Activated naive CD4-positive, alpha-beta T cell treated with anti-CD3 and anti-CD28 coated beads, Interleukin-2, amount 50 U/mL, for 24 hours (primary cell): ENCODE data around the gene HMG20A.
A peak's percentile ranks its signal among the peaks of the same experiment; 100 is the strongest.

Source experiments
- H3K27ac Mint-ChIP-seq: one replicate; pipeline ENCODE4 v1.8.0; 2021; ENCODE audit warnings: mild to moderate bottlenecking, mixed read lengths
- H3K27me3 Mint-ChIP-seq: one replicate; pipeline ENCODE4 v1.8.0; 2021; ENCODE audit warnings: mixed read lengths
- H3K36me3 Mint-ChIP-seq: one replicate; pipeline ENCODE4 v1.8.0; 2021; ENCODE audit warnings: mixed read lengths
- H3K4me1 Mint-ChIP-seq: one replicate; pipeline ENCODE4 v1.8.0; 2021; ENCODE audit warnings: mixed read lengths
- H3K4me3 Mint-ChIP-seq: one replicate; pipeline ENCODE4 v1.8.0; 2021; ENCODE audit warnings: mild to moderate bottlenecking, mixed read lengths
- H3K9me3 Mint-ChIP-seq: one replicate; pipeline ENCODE4 v1.8.0; 2021; ENCODE audit warnings: mixed read lengths

HMG20A gene

DNA sequence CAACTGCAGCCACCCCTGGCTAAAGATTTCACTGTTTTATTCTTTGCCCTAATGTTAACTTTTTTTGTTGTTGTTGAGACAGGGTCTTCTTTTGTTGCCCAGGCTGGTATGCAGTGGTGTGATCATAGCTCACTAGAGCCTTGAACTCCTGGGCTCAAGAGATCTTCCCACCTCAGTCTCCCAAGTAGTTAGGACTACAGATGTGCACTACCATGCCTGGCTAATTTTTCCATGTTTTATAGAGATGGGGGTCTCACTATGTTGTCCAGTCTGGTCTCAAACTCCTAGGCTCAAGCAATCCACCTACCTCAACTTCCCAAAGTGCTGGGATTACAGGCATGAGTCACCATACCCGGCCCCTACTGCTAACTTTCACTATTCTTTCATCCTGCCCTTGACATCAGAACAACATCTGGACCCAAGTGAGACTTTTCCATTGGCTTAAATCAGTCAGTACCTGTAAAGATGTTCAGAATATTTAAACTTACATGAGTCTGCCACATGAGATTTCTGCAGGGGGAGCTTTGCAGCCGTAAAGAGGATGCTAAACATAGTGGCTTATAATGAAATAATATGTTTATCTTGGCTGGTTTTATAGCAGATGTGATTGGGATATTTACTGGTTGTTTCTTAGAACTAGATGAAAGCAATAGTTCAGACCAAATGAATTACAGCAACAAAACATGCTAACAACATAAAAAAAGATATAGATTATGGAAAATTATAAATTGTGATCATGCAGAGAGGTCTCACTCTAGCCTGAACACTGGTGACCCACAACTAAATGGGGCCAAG is 73.6 kb downstream of the HMG20A start:
- Mint-ChIP-seq H3K27me3 (no peaks in the 10 kb centered on the region), H3K27ac (no peak overlapping the region), H3K4me3 (no peak overlapping the region), H3K9me3 (no peaks in the 10 kb centered on the region), H3K4me1 (peaks cover 21% of the 10 kb centered on the region), H3K36me3 (peaks cover 2% of the 10 kb centered on the region)

DNA sequence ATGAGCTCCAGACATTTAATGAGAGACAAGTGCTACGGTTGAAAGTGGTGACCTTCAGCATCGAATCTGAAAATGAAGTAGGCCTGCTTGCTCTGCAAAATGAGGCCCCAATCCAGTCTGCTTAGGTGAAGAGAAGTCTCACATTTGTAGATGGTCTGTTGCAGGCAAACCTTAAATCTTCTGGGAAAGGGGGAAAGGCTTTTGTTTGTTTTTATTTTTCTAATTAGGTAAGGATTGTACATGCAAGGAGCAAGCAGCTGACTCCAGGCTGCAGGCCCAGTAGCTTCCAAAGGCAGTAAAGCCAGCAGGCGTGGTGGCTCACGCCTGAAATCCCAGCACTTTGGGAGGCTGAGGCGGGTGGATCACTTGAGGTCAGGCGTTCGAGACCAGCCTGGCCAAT is 74.3 kb downstream of the HMG20A start:
- peaks cover 21% of the 10 kb centered on the region for H3K4me1 Mint-ChIP-seq
- H3K9me3 Mint-ChIP-seq: no peaks in the 10 kb centered on the region
- H3K4me3 Mint-ChIP-seq: no peak overlapping the region
- no peak overlapping the region for H3K27ac Mint-ChIP-seq
- H3K36me3 Mint-ChIP-seq: peaks cover 5% of the 10 kb centered on the region
- H3K27me3 Mint-ChIP-seq: no peaks in the 10 kb centered on the region

DNA sequence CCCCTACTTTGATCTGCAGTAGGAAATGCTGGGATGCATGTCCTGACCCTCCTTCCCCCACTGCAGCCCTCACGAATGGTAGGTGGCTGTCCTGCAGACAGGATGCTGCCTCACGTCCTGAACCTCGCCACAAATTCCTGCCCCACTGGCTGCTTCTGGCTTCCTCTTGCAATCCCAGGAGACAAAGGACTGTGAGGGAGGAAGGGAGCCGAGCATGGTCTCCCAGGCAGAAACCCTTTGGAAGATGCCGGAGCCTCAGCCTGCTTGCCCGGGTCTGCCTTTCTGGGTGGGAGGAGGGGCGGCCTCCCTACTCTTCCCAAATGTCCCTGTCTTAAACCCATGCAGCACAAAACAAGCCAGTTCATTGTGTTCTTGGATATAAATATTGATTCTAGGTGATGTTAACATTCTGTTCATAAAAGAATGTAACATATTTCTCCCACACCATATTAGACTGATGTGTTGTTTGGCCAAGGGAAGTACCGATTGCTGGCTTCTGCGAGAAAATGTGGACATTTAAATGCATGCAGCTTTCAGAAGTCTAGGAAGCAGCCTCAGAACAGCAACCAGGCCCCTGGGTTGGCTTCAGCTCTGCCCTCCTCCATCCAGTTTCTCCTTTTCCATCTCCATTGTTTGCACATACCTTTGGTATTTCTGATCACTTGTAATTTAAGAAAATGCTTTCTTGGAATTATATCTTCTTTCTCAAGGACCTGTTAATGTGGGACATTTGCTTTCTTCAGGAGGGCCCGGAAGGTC is 75.3 kb downstream of the HMG20A start:
- H3K27ac Mint-ChIP-seq: no peak overlapping the region
- H3K9me3 Mint-ChIP-seq: no peaks in the 10 kb centered on the region
- H3K4me3 Mint-ChIP-seq: no peak overlapping the region
- H3K36me3 Mint-ChIP-seq: peaks cover 5% of the 10 kb centered on the region
- no peaks in the 10 kb centered on the region for H3K27me3 Mint-ChIP-seq
- H3K4me1 Mint-ChIP-seq: peaks cover 21% of the 10 kb centered on the region

DNA sequence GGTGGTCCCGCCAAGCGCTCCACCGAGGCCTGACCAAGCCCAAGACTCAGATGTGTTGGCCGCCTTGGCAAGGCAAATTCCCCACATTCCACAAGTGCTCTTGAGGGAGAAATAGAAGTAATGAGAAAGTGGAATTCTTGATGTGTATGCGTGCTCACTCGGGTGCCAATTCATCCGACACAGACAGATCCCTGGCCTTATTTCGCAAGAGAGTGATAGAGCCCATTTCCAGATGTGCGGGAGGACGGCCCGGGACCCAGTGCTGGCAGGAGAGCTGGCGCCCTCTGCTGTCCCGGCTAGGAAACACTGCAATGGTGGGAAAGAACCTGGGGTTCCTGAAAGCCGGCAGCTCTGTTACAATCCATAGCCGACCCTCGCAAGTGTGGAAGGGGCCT is 76.0 kb downstream of the HMG20A start:
- H3K9me3 Mint-ChIP-seq: no peaks in the 10 kb centered on the region
- H3K4me3 Mint-ChIP-seq: no peak overlapping the region
- peaks cover 5% of the 10 kb centered on the region for H3K36me3 Mint-ChIP-seq
- no peak overlapping the region for H3K27ac Mint-ChIP-seq
- no peaks in the 10 kb centered on the region for H3K27me3 Mint-ChIP-seq
- H3K4me1 Mint-ChIP-seq: peaks cover 21% of the 10 kb centered on the region

DNA sequence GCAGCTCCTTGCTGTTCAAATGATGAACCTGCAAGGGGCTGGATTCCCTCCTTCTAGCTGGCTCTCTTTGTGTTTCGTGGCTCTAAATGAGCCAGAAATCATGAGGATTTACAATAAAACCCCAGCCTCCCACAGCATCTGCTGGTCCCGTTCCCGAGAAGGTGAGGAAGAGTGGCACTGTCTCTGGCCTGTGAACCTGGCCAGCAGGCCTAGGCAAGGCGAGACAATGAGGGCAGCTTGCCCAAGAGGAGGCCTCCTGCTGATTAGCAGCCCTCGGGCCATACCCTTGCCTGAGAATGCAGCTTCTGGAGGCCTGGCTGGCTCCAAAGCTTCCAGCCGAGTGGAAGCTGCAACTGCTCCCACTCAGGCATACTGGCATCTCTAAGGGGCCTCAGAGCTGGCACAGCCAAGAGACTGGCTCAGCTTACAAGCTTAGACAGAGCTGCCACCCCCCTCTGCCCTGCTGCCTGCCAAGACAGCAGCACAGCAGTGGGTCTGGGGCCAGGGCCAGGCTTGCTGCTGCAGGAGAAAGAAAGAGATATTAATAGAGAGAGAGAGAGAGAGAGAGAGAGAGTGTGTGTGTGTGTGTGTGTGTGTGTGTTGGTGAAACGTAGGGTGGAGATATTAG is 76.5 kb downstream of the HMG20A start:
- Mint-ChIP-seq H3K4me3 (no peak overlapping the region), H3K9me3 (no peaks in the 10 kb centered on the region), H3K27ac (no peak overlapping the region), H3K4me1 (peaks cover 20% of the 10 kb centered on the region), H3K27me3 (no peaks in the 10 kb centered on the region), H3K36me3 (peaks cover 5% of the 10 kb centered on the region)

DNA sequence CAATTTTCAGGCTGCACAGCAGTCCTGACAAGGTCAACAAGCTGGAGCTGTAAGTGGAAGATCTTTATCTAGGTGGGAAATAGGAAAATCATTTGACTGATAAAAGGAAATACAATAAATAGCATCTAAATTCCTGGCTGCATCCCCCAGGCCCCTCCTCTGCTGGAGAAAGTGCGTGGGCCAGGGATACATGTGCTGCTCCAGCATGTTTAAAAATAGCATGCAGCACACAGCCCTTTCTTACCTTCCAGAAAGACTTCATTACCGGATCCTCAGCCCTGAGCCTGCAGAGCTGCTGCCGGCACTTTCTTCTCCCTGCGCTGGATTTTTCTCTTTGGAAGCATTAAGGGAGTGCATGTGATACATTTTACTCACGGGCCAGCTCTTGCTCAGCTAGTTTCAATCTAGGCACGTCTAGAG is 77.3 kb downstream of the HMG20A start:
- Mint-ChIP-seq H3K4me1 (peaks cover 12% of the 10 kb centered on the region), H3K4me3 (no peak overlapping the region), H3K36me3 (peaks cover 5% of the 10 kb centered on the region), H3K27me3 (no peaks in the 10 kb centered on the region), H3K27ac (no peak overlapping the region), H3K9me3 (no peaks in the 10 kb centered on the region)

DNA sequence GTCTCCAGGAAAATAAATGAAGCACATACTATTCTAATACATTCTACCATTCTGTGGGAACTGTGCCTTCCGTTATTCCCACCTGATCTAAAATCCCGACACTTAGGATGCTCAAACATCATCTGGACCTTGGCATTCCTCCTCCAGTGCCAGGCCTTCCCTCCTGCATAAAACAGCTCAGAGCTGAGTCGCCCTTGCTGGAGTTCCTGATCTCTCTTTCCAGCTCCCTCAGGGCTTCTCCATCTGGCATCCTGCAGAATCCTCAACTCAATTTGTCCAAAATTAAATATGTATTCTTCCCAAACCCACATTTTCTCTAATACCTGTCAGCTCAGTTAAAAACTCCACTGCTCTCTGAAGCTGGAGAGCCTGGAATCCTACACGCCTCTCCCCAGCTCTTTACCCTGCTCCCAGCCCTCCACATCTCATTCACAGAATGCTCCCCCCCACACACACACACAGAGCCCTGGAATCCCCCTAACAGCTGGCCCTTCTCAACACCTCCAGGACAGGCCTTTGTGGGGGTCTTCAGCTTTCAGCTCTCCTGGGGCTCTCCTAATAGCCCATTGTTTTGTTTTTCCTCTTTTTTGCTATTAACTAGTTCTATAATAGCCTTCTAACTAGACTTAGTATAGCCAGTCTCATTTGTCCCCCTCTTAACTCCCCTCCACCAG is 78.5 kb downstream of the HMG20A start:
- H3K27me3 Mint-ChIP-seq: no peaks in the 10 kb centered on the region
- no peak overlapping the region for H3K27ac Mint-ChIP-seq
- no peaks in the 10 kb centered on the region for H3K4me1 Mint-ChIP-seq
- H3K4me3 Mint-ChIP-seq: no peak overlapping the region
- H3K36me3 Mint-ChIP-seq: peaks cover 5% of the 10 kb centered on the region
- H3K9me3 Mint-ChIP-seq: no peaks in the 10 kb centered on the region

DNA sequence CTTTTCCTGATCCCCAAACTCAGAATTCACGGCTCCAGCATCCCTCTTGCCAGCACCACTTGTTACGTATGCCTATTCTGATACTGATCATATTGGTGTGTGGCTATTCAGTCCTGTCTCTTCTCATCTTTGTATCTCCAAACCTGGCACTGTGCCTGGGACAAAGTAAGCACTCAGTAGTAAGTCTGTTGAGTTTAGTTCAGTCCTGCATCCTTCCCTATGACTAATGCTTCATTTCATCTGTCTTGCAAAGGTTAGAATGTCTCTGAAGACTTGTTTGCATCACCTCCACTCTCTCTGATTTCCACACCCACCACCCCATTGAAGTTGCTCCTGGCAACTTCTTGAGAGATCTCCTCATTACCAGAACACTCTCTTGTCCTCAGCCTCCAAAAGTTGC is 80.3 kb downstream of the HMG20A start:
- Mint-ChIP-seq H3K36me3 (peaks cover 5% of the 10 kb centered on the region), H3K4me1 (no peaks in the 10 kb centered on the region), H3K9me3 (no peaks in the 10 kb centered on the region), H3K27ac (no peak overlapping the region), H3K4me3 (no peak overlapping the region), H3K27me3 (no peaks in the 10 kb centered on the region)

DNA sequence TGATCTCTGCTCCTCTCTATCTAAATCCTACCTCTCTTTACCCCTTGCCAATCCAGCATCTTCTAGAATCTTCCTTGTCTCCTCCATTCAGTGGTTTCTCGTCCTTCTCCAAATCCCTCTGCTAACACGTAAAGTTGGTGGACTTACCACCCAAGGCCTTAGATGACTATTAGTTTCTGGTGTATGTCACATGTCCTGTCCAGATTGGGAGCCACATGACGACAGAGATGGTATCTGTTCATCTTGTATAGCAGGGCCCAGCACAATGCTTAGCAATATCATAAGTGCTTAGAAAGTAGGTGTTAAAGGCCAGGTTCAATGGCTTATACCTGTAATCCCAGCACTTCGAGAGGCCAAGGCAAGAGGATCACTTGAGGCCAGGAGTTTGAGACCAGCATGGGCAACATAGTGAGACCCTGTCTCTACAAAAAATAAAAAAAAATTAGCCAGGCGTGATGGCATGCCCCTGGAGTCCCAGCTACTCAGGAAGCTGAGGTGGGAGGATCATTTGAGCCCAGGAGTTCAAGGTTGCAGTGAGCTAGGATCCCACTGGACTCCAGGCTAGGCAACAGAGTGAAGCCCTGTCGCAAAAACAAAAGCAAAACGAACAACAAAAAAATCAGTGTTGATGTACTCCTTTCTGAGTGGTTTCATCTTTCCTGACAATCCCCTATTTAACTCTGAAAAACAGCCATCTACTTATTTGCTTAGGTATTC is 81.8 kb downstream of the HMG20A start:
- H3K4me3 Mint-ChIP-seq: no peak overlapping the region
- H3K9me3 Mint-ChIP-seq: no peaks in the 10 kb centered on the region
- H3K27ac Mint-ChIP-seq: no peak overlapping the region
- peaks cover 5% of the 10 kb centered on the region for H3K4me1 Mint-ChIP-seq
- H3K36me3 Mint-ChIP-seq: peaks cover 5% of the 10 kb centered on the region
- H3K27me3 Mint-ChIP-seq: no peaks in the 10 kb centered on the region

DNA sequence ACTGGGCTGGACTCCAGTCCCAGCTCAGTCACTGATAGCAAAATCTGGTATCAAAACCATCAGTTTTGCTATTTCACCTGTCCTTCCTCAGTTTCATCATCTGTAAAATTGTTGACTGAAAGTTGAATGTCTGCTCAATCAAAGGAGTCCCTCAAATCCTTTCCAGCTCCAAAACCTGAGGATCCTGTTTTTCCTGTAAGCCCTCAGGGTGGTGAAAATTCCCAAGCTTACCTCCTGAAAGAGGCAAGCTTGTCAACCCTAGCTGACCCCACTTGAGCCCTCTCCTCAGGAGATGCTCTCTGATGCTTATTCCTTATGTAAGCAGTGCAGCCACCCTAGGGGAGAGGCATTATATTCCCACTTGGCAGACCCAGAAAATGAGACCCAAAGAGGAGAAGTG is 82.6 kb downstream of the HMG20A start:
- Mint-ChIP-seq H3K36me3 (peaks cover 5% of the 10 kb centered on the region), H3K27ac (peak overlapping the region; percentile 7), H3K4me1 (peaks cover 5% of the 10 kb centered on the region), H3K9me3 (no peaks in the 10 kb centered on the region), H3K4me3 (no peak overlapping the region), H3K27me3 (no peaks in the 10 kb centered on the region)

DNA sequence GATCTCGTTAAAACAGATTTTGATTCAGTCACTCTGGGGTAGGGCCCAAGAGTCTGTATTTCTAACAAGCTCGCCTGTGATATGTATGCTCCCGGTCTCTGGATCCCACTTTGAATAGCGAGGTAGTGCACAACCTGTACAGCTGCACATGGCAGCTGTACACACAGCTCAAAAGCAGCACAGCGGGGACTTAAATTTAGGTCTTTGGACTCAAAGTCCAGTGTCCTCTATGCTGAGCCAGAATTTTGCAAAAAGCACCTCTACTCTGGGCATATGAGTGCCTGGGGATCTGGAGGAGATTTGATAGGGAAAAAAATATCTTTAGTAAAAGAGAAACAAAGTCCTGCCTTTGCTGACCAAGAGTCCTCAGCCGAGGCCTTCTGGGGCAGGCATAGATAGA is 83.1 kb downstream of the HMG20A start:
- Mint-ChIP-seq H3K4me1 (peaks cover 10% of the 10 kb centered on the region), H3K27ac (no peak overlapping the region)

DNA sequence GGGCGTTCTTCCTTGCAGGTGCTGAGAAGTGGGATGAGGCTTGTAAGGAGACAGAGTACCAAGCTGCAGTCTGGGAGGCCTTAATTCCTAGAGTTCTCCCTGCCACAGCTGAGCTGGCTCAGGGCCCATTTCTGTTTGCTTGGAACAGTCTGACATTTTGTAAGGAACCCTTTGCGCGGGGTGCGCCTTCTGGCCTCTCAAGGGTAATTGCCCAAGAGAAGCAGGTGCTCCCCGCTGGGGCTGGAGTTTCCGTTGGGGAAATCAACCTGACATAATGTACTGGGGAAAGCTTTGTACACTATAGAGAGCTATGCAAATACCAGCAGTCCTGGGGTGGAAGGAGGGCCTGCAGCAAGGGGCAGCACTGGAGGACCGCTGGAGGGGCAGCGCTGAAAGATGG is 83.6 kb downstream of the HMG20A start:
- H3K36me3 Mint-ChIP-seq: peaks cover 3% of the 10 kb centered on the region

More for the DNA sequence above, 83.1 kb downstream of the HMG20A start:
- H3K4me3 Mint-ChIP-seq: no peak overlapping the region
- H3K36me3 Mint-ChIP-seq: peaks cover 3% of the 10 kb centered on the region
- no peaks in the 10 kb centered on the region for H3K9me3 Mint-ChIP-seq
- H3K27me3 Mint-ChIP-seq: no peaks in the 10 kb centered on the region

DNA sequence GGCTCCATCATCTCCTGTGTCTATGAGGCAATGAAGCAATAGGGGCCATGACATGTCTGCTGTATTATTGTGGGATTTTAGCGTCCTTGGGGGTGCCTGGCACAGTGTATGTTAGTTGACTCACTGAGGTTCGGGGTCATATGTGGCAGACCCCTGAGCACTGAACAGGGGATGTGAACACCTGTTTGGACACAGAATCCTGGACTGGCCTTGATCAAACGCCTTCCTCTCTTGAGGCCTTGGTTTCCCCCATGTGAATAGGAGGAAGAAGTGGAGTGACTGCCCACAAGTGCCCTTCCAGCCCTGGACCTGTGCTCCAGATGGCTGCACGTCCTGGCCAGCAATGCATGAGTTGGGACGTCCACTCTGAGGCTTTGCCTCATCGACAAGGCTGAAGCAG is 84.2 kb downstream of the HMG20A start:
- no peaks in the 10 kb centered on the region for H3K27me3 Mint-ChIP-seq
- H3K9me3 Mint-ChIP-seq: no peaks in the 10 kb centered on the region
- no peak overlapping the region for H3K4me3 Mint-ChIP-seq
- no peaks in the 10 kb centered on the region for H3K36me3 Mint-ChIP-seq
- H3K27ac Mint-ChIP-seq: no peak overlapping the region
- H3K4me1 Mint-ChIP-seq: peaks cover 15% of the 10 kb centered on the region

More for the DNA sequence above, 83.6 kb downstream of the HMG20A start:
- H3K9me3 Mint-ChIP-seq: no peaks in the 10 kb centered on the region
- H3K4me3 Mint-ChIP-seq: no peak overlapping the region
- peaks cover 15% of the 10 kb centered on the region for H3K4me1 Mint-ChIP-seq
- no peak overlapping the region for H3K27ac Mint-ChIP-seq
- H3K27me3 Mint-ChIP-seq: no peaks in the 10 kb centered on the region

DNA sequence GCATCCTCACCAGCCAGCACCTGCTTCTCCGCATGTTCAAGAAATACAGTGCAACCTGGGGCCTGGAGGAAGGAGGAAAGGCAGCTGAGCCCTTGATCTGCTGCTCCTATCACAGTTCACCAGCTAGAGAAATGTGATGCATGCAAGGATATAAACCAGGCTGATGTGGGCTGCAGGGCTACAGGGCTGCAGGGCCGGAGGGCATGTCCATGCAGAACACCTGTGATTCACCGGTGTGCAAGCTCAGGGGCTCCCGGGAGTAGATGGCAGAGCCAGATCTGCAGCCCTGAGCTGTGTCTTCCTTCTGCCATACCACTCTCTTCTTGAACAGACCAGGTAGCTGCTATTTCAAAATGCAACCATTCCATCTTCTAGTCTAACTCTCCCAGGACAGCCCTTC is 84.9 kb downstream of the HMG20A start:
- Mint-ChIP-seq H3K4me3 (no peak overlapping the region), H3K4me1 (peaks cover 15% of the 10 kb centered on the region), H3K27me3 (no peaks in the 10 kb centered on the region), H3K9me3 (no peaks in the 10 kb centered on the region), H3K27ac (no peak overlapping the region), H3K36me3 (no peaks in the 10 kb centered on the region)
